GM18498 (cell line): ENCODE results near the gene MMGT1.
"Not testable (repeated sequence)": the region's sequence is repeated elsewhere in the genome, so short reads cannot be mapped to it uniquely, and the experiment has no call there.

Experiments
- ATAC-seq: cut with Tn5 transposase; IDR thresholded peaks from one replicate; pipeline ENCODE4 v1.9.1; 2021; ENCODE audit warnings: mild to moderate bottlenecking, moderate library complexity; ENCODE audit not compliant: unreplicated experiment

Gene MMGT1

GRCh38 chrX:135927897-135928296, 45.9 kb downstream of the MMGT1 start:
- no peak for ATAC-seq

- no peak for ATAC-seq
Observed at GRCh38 chrX:135923353-135923752, 50.4 kb downstream of the MMGT1 start.

GRCh38 chrX:135920516-135920915, 53.3 kb downstream of the MMGT1 start:
- ATAC-seq: not testable (repeated sequence)

GRCh38 chrX:135914404-135914803, 59.4 kb downstream of the MMGT1 start:
- no peak for ATAC-seq
